Karpas-422 (cell line): Measurements from ENCODE around the gene LRP8. TPM values are rescaled to one million over a fixed set of nuclear protein-coding genes. Genes with fewer than 3 reads are reported as not detected.

Experiments used
- DNase-seq: peaks from one replicate; pipeline ENCODE4 v3.0.0-alpha.2; 2015
- H2AFZ ChIP-seq: fragments of 200-600 bp; sonication (generic); 2 replicates; pipeline ENCODE4 v1.6.1; 2014; ENCODE audit warnings: antibody characterized with exemption, low read length, mixed read lengths
- H3K27ac ChIP-seq: fragments of 200-600 bp; sonication (generic); 2 replicates; pipeline ENCODE4 v1.5.1; 2014; ENCODE audit warnings: mild to moderate bottlenecking, low read length, moderate library complexity
- H3K27me3 ChIP-seq: fragments of 200-600 bp; sonication (generic); 2 replicates; pipeline ENCODE4 v1.6.1; 2014; ENCODE audit warnings: low read length, mixed read lengths
- H3K36me3 ChIP-seq: fragments of 200-600 bp; sonication (generic); 2 replicates; pipeline ENCODE4 v1.6.1; 2014; ENCODE audit warnings: low read length, mixed read lengths; ENCODE audit not compliant: insufficient read depth
- H3K4me1 ChIP-seq: fragments of 200-600 bp; sonication (generic); 2 replicates; pipeline ENCODE4 v1.6.1; 2014; ENCODE audit warnings: mild to moderate bottlenecking, low read length, mixed read lengths
- H3K4me2 ChIP-seq: fragments of 200-600 bp; sonication (generic); 2 replicates; pipeline ENCODE4 v1.6.1; 2014; ENCODE audit warnings: low read length, low read depth, mild to moderate bottlenecking; ENCODE audit not compliant: poor library complexity, severe bottlenecking
- H3K4me3 ChIP-seq: fragments of 200-600 bp; sonication (generic); 2 replicates; pipeline ENCODE4 v1.5.1; 2014; ENCODE audit warnings: mild to moderate bottlenecking, antibody characterized with exemption, low read length, mixed read lengths
- H3K79me2 ChIP-seq: fragments of 200-600 bp; sonication (generic); 2 replicates; pipeline ENCODE4 v1.6.1; 2014; ENCODE audit warnings: mild to moderate bottlenecking, low read length, mixed read lengths
- H3K9ac ChIP-seq: fragments of 200-600 bp; sonication (generic); 2 replicates; pipeline ENCODE4 v1.6.0; 2014; ENCODE audit warnings: low read length
- H3K9me2 ChIP-seq: fragments of 200-600 bp; sonication (generic), shearing (Covaris generic); replicated peaks from 2 replicates; pipeline ENCODE4 v1.6.0; 2014; ENCODE audit warnings: mild to moderate bottlenecking, low read length, moderate library complexity; ENCODE audit not compliant: insufficient read depth
- H3K9me3 ChIP-seq: fragments of 300-700, 200-600 bp; sonication (generic); 2 replicates; pipeline ENCODE4 v1.6.1; 2014; ENCODE audit warnings: low read length, mixed read lengths
- H4K20me1 ChIP-seq: fragments of 200-600 bp; sonication (generic); 2 replicates; pipeline ENCODE4 v1.6.1; 2014; ENCODE audit warnings: mild to moderate bottlenecking, antibody characterized with exemption, low read length, low read depth; ENCODE audit not compliant: insufficient read depth
- total RNA-seq: library from RNA; depleted of rRNA; stranded (reverse); fragments of >200 nt; shearing (Covaris generic); gene quantifications from 2 replicates; pipeline ENCODE4 v1.2.3, GENCODE V29; 2014; ENCODE audit warnings: low replicate concordance

Gene LRP8
- total RNA-seq, 1 experiment from 2014 or later: 26.7 TPM

DNA sequence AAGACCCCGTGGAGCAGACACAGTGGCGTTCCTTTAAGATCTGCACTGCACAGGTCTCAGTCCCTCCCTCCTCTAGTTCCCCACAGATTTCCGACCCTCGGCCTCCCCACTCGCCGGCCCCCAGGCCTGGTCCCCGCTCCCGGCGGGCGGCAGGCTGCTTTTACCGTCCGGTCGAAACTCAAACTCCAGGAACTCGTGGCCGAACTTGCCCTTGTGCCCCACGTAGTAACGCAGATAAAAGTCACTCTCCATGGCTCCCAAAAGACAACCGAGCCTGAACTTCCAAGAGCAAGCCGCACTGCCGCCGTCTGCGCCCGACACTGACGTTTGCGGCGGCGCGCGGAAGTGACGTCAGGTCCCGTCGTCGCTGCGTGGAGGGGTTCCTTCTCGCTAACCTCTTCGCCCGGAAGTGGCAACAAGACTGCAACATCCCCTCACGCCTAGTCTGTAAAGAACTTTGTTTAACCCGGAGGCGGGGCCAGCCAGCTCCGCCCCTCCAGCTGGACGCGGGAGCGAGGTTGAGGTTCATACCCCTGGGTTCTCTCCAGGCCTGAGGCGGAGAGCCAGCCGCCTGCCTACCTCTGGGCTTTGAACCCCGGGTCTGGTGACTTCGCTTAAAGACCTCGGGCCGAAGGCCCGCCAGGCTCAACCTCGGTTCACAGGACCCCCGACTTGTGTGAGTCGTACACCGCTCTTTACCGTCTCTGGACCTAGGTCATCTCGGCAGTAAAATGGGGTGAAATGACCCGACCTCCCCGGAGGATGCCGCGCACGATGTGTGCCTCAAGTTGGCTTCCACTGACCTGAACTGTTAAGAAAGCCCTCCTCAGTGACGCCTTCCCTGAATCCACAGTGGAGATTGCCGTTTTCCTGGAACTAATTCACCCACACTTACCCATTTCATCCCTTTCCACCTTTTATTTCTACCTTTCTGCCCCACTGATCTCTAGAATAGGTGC, 89.4 kb downstream of the LRP8 start, which contains the start of gene MAGOH:
Gene MAGOH, minus strand, starts transcription at position 322 of the 959 bp plus-strand sequence. Its CDS starts 70 bp downstream, at position 252.
- Histone ChIP-seq H3K36me3 (peaks cover 6% of the 10 kb centered on the region; the same call in 1 of the 2 replicates), H3K27me3 (no peaks in the 10 kb centered on the region), H3K27ac (no peak within 1 kb of the TSS), H3K4me2 (peak within 1 kb of the TSS; percentile 93), H2AFZ (no peak within 1 kb of the TSS), H4K20me1 (peaks cover 5% of the 10 kb centered on the region; the same call in 1 of the 2 replicates), H3K9me2 (no peaks in the 10 kb centered on the region), H3K9me3 (no peaks in the 10 kb centered on the region), H3K4me1 (peaks cover 25% of the 10 kb centered on the region), H3K4me3 (peak within 1 kb of the TSS; percentile 90), H3K79me2 (peaks cover 32% of the 10 kb centered on the region), H3K9ac (peak within 1 kb of the TSS; percentile 89)
- DNase-seq: peak; percentile 98

- Histone ChIP-seq H3K4me1 (peaks cover 25% of the 10 kb centered on the region), H3K9me3 (no peaks in the 10 kb centered on the region), H4K20me1 (peaks cover 5% of the 10 kb centered on the region; the same call in 1 of the 2 replicates), H3K27ac (no peak overlapping the region), H3K27me3 (no peaks in the 10 kb centered on the region), H3K9me2 (no peaks in the 10 kb centered on the region), H2AFZ (no peak overlapping the region), H3K4me2 (peak overlapping the region; percentile 93), H3K79me2 (peaks cover 33% of the 10 kb centered on the region), H3K4me3 (peak overlapping the region; percentile 90), H3K36me3 (peaks cover 13% of the 10 kb centered on the region; the same call in 1 of the 2 replicates), H3K9ac (peak overlapping the region; percentile 89)
- no peak for DNase-seq
Observed at GRCh38 chr1:53237638-53238037, 90.2 kb downstream of the LRP8 start.

DNA sequence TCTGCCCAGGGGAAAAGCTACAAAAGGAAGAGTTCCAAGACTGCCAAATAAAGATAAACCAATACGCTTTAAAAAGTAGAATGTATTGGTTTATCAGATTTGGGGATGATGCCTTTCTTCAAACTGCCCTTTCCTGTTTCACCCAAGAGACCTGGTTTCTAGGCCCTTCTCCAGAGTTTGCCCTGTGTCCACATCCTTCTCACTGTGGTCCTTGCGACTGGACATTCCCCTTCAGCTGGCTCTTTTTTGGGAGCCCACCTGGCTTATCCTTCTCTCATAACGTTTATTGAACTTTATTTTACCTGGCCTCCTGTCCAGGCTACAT, 106.9 kb downstream of the LRP8 start:
- Histone ChIP-seq H3K4me1 (peaks cover 25% of the 10 kb centered on the region), H3K4me2 (peak overlapping the region; percentile 100), H3K27me3 (no peaks in the 10 kb centered on the region), H4K20me1 (no peaks in the 10 kb centered on the region), H3K9me3 (no peaks in the 10 kb centered on the region), H2AFZ (no peak overlapping the region), H3K27ac (peak overlapping the region; percentile 79; the same call in 1 of the 2 replicates), H3K79me2 (peaks cover 18% of the 10 kb centered on the region), H3K9me2 (no peaks in the 10 kb centered on the region), H3K9ac (peak overlapping the region; percentile 98), H3K36me3 (0 out of 2 replicates have a peak, but pooled peaks cover 5% of the 10 kb centered on the region), H3K4me3 (peak overlapping the region; percentile 86)
- no peak for DNase-seq

DNA sequence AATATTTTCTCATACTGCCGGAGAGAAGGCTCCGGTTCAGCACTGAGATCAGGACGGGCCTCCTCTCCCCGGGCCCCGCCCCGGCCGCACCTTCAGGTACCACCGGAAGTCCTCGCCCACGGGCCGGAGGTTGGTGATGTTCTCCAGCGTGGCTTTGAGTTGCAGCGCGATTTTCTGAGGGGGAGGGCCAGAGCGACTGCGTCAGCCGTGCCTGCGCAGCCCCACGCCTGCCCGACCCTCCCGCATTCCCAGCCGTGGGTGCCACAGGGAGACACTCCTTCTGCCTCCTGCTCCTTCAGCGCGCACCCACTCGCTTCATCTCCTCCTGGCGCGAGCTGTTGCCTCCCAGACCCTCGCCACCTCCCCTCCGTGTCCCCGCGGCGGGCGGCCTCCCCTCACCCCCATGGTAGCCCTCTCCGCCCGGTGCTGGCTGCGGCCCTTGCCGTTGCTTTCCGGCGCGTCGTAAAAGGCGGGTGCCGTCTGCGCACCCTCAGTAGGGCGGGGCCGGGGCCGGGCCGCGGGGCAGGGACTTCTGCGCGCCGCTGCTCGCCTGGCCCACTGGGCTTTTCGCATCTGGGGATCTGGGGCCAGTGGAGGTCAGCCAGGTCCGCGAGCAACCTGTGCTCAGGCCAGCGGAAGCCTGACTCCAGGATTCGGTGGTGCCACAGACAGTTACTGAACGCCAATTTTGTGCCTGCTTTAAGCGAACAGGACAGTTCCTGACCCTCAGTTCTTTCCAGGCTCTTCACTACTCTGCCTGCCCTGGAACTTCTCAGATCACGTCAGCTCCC, 107.5 kb downstream of the LRP8 start, which contains the start of gene CZIB:
Gene CZIB, minus strand, starts transcription at position 464 of the 791 bp plus-strand sequence. Its CDS starts 59 bp downstream, at position 405.
- H3K9ac ChIP-seq: peak within 1 kb of the TSS; percentile 98
- DNase-seq: peak; percentile 97
- 0 out of 2 replicates have a peak, but pooled peaks cover 5% of the 10 kb centered on the region for H3K36me3 ChIP-seq
- peaks cover 25% of the 10 kb centered on the region for H3K4me1 ChIP-seq
- H3K4me2 ChIP-seq: peak within 1 kb of the TSS; percentile 100
- H3K4me3 ChIP-seq: peak within 1 kb of the TSS; percentile 86
- no peaks in the 10 kb centered on the region for H3K27me3 ChIP-seq
- H3K27ac ChIP-seq: peak within 1 kb of the TSS; percentile 79
- no peaks in the 10 kb centered on the region for H3K9me3 ChIP-seq
- peak within 1 kb of the TSS; percentile 89 for H2AFZ ChIP-seq
- H4K20me1 ChIP-seq: no peaks in the 10 kb centered on the region
- H3K9me2 ChIP-seq: no peaks in the 10 kb centered on the region
- peaks cover 18% of the 10 kb centered on the region for H3K79me2 ChIP-seq

- Histone ChIP-seq H3K27ac (peak overlapping the region; percentile 79), H4K20me1 (no peaks in the 10 kb centered on the region), H3K9me2 (no peaks in the 10 kb centered on the region), H3K79me2 (peaks cover 18% of the 10 kb centered on the region), H3K4me2 (peak overlapping the region; percentile 100), H3K36me3 (peaks cover 7% of the 10 kb centered on the region; the same call in 1 of the 2 replicates), H3K9ac (peak overlapping the region; percentile 98), H3K27me3 (no peaks in the 10 kb centered on the region), H2AFZ (peak overlapping the region; percentile 89), H3K4me1 (peaks cover 25% of the 10 kb centered on the region), H3K9me3 (no peaks in the 10 kb centered on the region), H3K4me3 (peak overlapping the region; percentile 86)
- no peak for DNase-seq
Observed at GRCh38 chr1:53219711-53220110, 108.2 kb downstream of the LRP8 start.

GRCh38 chr1:53218201-53218600, 109.7 kb downstream of the LRP8 start:
- Histone ChIP-seq H4K20me1 (no peaks in the 10 kb centered on the region), H3K9me3 (no peaks in the 10 kb centered on the region), H3K27ac (no peak overlapping the region), H3K79me2 (peaks cover 18% of the 10 kb centered on the region), H2AFZ (no peak overlapping the region), H3K4me2 (no peak overlapping the region), H3K4me3 (no peak overlapping the region), H3K27me3 (no peaks in the 10 kb centered on the region), H3K9me2 (no peaks in the 10 kb centered on the region), H3K36me3 (peaks cover 14% of the 10 kb centered on the region; the same call in 1 of the 2 replicates), H3K9ac (no peak overlapping the region), H3K4me1 (peaks cover 25% of the 10 kb centered on the region)
- no peak for DNase-seq

- H3K36me3 ChIP-seq: peaks cover 27% of the 10 kb centered on the region; the same call in 1 of the 2 replicates
Observed at GRCh38 chr1:53214376-53214940, 113.4 kb downstream of the LRP8 start.

More at GRCh38 chr1:53214376-53214940, 113.4 kb downstream of the LRP8 start:
- Histone ChIP-seq H3K9me3 (no peaks in the 10 kb centered on the region), H3K79me2 (peaks cover 12% of the 10 kb centered on the region), H3K4me3 (no peak overlapping the region), H3K4me1 (peaks cover 13% of the 10 kb centered on the region), H3K9me2 (no peaks in the 10 kb centered on the region), H2AFZ (no peak overlapping the region), H3K4me2 (no peak overlapping the region), H3K27ac (no peak overlapping the region), H3K27me3 (no peaks in the 10 kb centered on the region), H3K9ac (no peak overlapping the region), H4K20me1 (no peaks in the 10 kb centered on the region)
- DNase-seq: no peak
